ENCODE data around the gene PCED1A.

DNA sequence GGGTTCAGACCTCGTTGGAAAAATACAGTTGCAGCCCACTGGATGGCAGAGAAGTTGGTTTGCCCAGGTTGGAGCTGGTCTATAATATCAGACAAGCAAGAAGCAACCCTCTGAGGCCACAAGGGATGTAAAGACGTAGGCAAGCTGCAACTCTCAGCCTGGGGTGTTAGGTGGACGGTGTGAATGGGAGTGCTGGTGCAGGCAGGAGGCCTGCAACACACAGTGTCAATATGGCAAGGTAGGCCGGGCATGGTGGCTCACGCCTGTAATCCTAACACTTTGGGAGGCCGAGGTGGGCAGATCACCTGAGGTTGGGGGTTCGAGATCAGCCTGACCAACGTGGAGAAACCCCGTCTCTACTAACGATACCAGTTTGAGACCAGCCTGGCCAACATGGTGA is 10.6 kb upstream of the PCED1A start:
- TF ChIP-seq, protein P1, sequence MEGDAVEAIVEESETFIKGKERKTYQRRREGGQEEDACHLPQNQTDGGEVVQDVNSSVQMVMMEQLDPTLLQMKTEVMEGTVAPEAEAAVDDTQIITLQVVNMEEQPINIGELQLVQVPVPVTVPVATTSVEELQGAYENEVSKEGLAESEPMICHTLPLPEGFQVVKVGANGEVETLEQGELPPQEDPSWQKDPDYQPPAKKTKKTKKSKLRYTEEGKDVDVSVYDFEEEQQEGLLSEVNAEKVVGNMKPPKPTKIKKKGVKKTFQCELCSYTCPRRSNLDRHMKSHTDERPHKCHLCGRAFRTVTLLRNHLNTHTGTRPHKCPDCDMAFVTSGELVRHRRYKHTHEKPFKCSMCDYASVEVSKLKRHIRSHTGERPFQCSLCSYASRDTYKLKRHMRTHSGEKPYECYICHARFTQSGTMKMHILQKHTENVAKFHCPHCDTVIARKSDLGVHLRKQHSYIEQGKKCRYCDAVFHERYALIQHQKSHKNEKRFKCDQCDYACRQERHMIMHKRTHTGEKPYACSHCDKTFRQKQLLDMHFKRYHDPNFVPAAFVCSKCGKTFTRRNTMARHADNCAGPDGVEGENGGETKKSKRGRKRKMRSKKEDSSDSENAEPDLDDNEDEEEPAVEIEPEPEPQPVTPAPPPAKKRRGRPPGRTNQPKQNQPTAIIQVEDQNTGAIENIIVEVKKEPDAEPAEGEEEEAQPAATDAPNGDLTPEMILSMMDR (IDR thresholded peaks at IDR 0.05; ENCODE audit: control extremely low read depth in 1 of 3, insufficient read depth in 1 of 3, low read depth in 1 of 3, low read length in 3 of 3) = no peak
- TF ChIP-seq POLR2A (IDR thresholded peaks at IDR 0.05; ENCODE audit: control extremely low read depth in 1 of 2, low read depth in 2 of 2, low read length in 2 of 2) (no peak), EP300 (IDR thresholded peaks at IDR 0.05; ENCODE audit: borderline replicate concordance in 1 of 2, low read depth in 2 of 2, low read length in 2 of 2) (no peak)

All from H1 (cell line).